ENCODE measurements around the gene ZNF439.
"Not testable (repeated sequence)": the region's sequence is repeated elsewhere in the genome, so short reads cannot be mapped to it uniquely, and the experiment has no call there.

The ZNF439 gene

GRCh38 chr19:11848594-11849469, at the start of gene ZNF439:
Gene ZNF439 (plus strand): TSS chr19:11848726. CDS start chr19:11848868, 142 bp downstream.
- no peak for DNase-seq

GRCh38 chr19:11806354-11807098, 42.0 kb upstream of the ZNF439 start:
- DNase-seq: no peak

- DNase-seq: no peak
Observed at GRCh38 chr19:11807099-11807380, 41.5 kb upstream of the ZNF439 start.

GRCh38 chr19:11813703-11814028, 34.9 kb upstream of the ZNF439 start:
- no peak for DNase-seq

- DNase-seq: peak; percentile 99
Observed at GRCh38 chr19:11814029-11814699, 34.4 kb upstream of the ZNF439 start, which contains the start of gene ZNF440. Gene ZNF440 (plus strand): TSS chr19:11814273. CDS start chr19:11814448, 175 bp downstream.

- DNase-seq: peak; percentile 51
Observed at GRCh38 chr19:11814700-11815035, 33.9 kb upstream of the ZNF439 start.

GRCh38 chr19:11821474-11822109, 26.9 kb upstream of the ZNF439 start:
- no peak for DNase-seq

- not testable (repeated sequence) for DNase-seq
Observed at GRCh38 chr19:11828957-11829876, 19.3 kb upstream of the ZNF439 start.

GRCh38 chr19:11832253-11832912, 16.1 kb upstream of the ZNF439 start:
- DNase-seq: no peak

GRCh38 chr19:11833541-11833940, 15.0 kb upstream of the ZNF439 start:
- DNase-seq: no peak

GRCh38 chr19:11835626-11836066, 12.9 kb upstream of the ZNF439 start:
- not testable (repeated sequence) for DNase-seq

- no peak for DNase-seq
Observed at GRCh38 chr19:11843722-11844121, 4.8 kb upstream of the ZNF439 start.

GRCh38 chr19:11847615-11848014, 911 bp upstream of the ZNF439 start:
- DNase-seq: not testable (repeated sequence)

- no peak for DNase-seq
Observed at GRCh38 chr19:11848200-11848593, 329 bp upstream of the ZNF439 start.

GRCh38 chr19:11850289-11850688, 1.8 kb downstream of the ZNF439 start:
- not testable (repeated sequence) for DNase-seq

GRCh38 chr19:11853358-11853757, 4.8 kb downstream of the ZNF439 start:
- no peak for DNase-seq

- DNase-seq: no peak
Observed at GRCh38 chr19:11856596-11857250, 8.2 kb downstream of the ZNF439 start.

GRCh38 chr19:11860721-11861120, 12.2 kb downstream of the ZNF439 start:
- DNase-seq: no peak

GRCh38 chr19:11861301-11861700, 12.8 kb downstream of the ZNF439 start:
- no peak for DNase-seq

GRCh38 chr19:11867766-11868165, 19.2 kb downstream of the ZNF439 start:
- DNase-seq: not testable (repeated sequence)

- DNase-seq: no peak
Observed at GRCh38 chr19:11868188-11868587, 19.7 kb downstream of the ZNF439 start.
